ENCODE results near the gene KLF11. TPM values are rescaled to one million over a fixed set of nuclear protein-coding genes. Genes with fewer than 3 reads are reported as not detected.
A peak's percentile ranks its signal among the peaks of the same experiment; 100 is the strongest.

KLF11 gene
- total RNA-seq, 1 experiment from 2014 or later: 6.9 TPM

- CTCF ChIA-PET: interaction anchor here (1.8 kb wide), 1 partner anchor 21 kb away, joined by 6 read pairs; no protein-coding TSS in a partner anchor
- Mint-ChIP-seq H3K27ac (ENCODE audit: unreplicated experiment) (no peak overlapping the region), H3K4me1 (ENCODE audit: low read depth, unreplicated experiment) (peaks cover 23% of the 10 kb centered on the region), H3K4me3 (ENCODE audit: low read depth, unreplicated experiment) (no peak overlapping the region), H3K9me3 (ENCODE audit: low read depth, unreplicated experiment) (no peaks in the 10 kb centered on the region), H3K36me3 (ENCODE audit: insufficient read depth, unreplicated experiment) (peaks cover 4% of the 10 kb centered on the region), H3K27me3 (ENCODE audit: unreplicated experiment) (peaks cover 83% of the 10 kb centered on the region)
- intact Hi-C loops (cut with micrococcal nuclease; ENCODE audit: unreplicated experiment): loop anchor here (10.0 kb wide), 1 partner anchor 588 kb away; no protein-coding TSS in a partner anchor
- TF ChIP-seq CTCF (IDR thresholded peaks at IDR 0.05; ENCODE audit: unreplicated experiment): no peak
- BruUV-seq (replicated peaks): no TSS peak
- DNase-seq: no peak
Observed at GRCh38 chr2:10076511-10076910, 33.2 kb downstream of the KLF11 start.

GRCh38 chr2:10076988-10077527, 33.7 kb downstream of the KLF11 start:
- TF ChIP-seq CTCF (IDR thresholded peaks at IDR 0.05; ENCODE audit: unreplicated experiment): no peak
- no peak overlapping the region for H3K4me3 Mint-ChIP-seq (ENCODE audit: low read depth, unreplicated experiment)
- no peak for DNase-seq
- H3K36me3 Mint-ChIP-seq (ENCODE audit: insufficient read depth, unreplicated experiment): peaks cover 4% of the 10 kb centered on the region
- H3K27me3 Mint-ChIP-seq (ENCODE audit: unreplicated experiment): peaks cover 89% of the 10 kb centered on the region
- no peaks in the 10 kb centered on the region for H3K9me3 Mint-ChIP-seq (ENCODE audit: low read depth, unreplicated experiment)
- intact Hi-C loops (cut with micrococcal nuclease; ENCODE audit: unreplicated experiment): loop anchor here (10.0 kb wide), 1 partner anchor 588 kb away; no protein-coding TSS in a partner anchor
- BruUV-seq (replicated peaks): no TSS peak
- no peak overlapping the region for H3K27ac Mint-ChIP-seq (ENCODE audit: unreplicated experiment)
- CTCF ChIA-PET: interaction anchor here (1.8 kb wide), 1 partner anchor 20 kb away, joined by 6 read pairs; no protein-coding TSS in a partner anchor
- H3K4me1 Mint-ChIP-seq (ENCODE audit: low read depth, unreplicated experiment): peaks cover 23% of the 10 kb centered on the region

- Mint-ChIP-seq H3K9me3 (ENCODE audit: low read depth, unreplicated experiment) (no peaks in the 10 kb centered on the region), H3K36me3 (ENCODE audit: insufficient read depth, unreplicated experiment) (peaks cover 4% of the 10 kb centered on the region), H3K27ac (ENCODE audit: unreplicated experiment) (no peak overlapping the region), H3K4me1 (ENCODE audit: low read depth, unreplicated experiment) (peaks cover 14% of the 10 kb centered on the region), H3K4me3 (ENCODE audit: low read depth, unreplicated experiment) (no peak overlapping the region), H3K27me3 (ENCODE audit: unreplicated experiment) (peaks cover 89% of the 10 kb centered on the region)
- DNase-seq: no peak
- TF ChIP-seq CTCF (IDR thresholded peaks at IDR 0.05; ENCODE audit: unreplicated experiment): no peak
- CTCF ChIA-PET: interaction anchor here (1.2 to 1.8 kb wide), 2 partner anchors 19 kb away, joined by 4 to 6 read pairs; no protein-coding TSS in a partner anchor
- BruUV-seq (replicated peaks): no TSS peak
- intact Hi-C loops (cut with micrococcal nuclease; ENCODE audit: unreplicated experiment): loop anchor here (10.0 kb wide), 1 partner anchor 587 kb away; no protein-coding TSS in a partner anchor
Observed at GRCh38 chr2:10078001-10078400, 34.7 kb downstream of the KLF11 start.

GRCh38 chr2:10078704-10079265, 35.4 kb downstream of the KLF11 start:
- Mint-ChIP-seq H3K27me3 (ENCODE audit: unreplicated experiment) (peaks cover 89% of the 10 kb centered on the region), H3K4me3 (ENCODE audit: low read depth, unreplicated experiment) (peak overlapping the region; percentile 66), H3K9me3 (ENCODE audit: low read depth, unreplicated experiment) (no peaks in the 10 kb centered on the region), H3K36me3 (ENCODE audit: insufficient read depth, unreplicated experiment) (peaks cover 4% of the 10 kb centered on the region), H3K27ac (ENCODE audit: unreplicated experiment) (peak overlapping the region; percentile 42), H3K4me1 (ENCODE audit: low read depth, unreplicated experiment) (peaks cover 19% of the 10 kb centered on the region)
- no peak for DNase-seq
- BruUV-seq (replicated peaks): no TSS peak
- intact Hi-C loops (cut with micrococcal nuclease; ENCODE audit: unreplicated experiment): loop anchor here (10.0 kb wide), 1 partner anchor 586 kb away; no protein-coding TSS in a partner anchor
- CTCF ChIA-PET: interaction anchor here (0.5 to 1.2 kb wide), 4 partner anchors 11 to 70 kb away, joined by 3 to 4 read pairs (median 3); no protein-coding TSS in a partner anchor
- TF ChIP-seq CTCF (IDR thresholded peaks at IDR 0.05; ENCODE audit: unreplicated experiment): no peak

Data from Calu3 (cell line).